HL-60 (cell line): ENCODE measurements around the gene RBM27.

ENCODE experiments used
- CTCF ChIP-seq: IDR thresholded peaks from one replicate; pipeline ENCODE4 v1.5.1; 2011; ENCODE audit warnings: low read length, control low read depth, inconsistent platforms; ENCODE audit not compliant: insufficient read depth
- POLR2AphosphoS5 ChIP-seq: IDR thresholded peaks from 2 replicates; pipeline ENCODE4 v1.6.1; 2012; ENCODE audit warnings: low read depth

- TF ChIP-seq CTCF (no peak), POLR2AphosphoS5 (no peak)
Measured at GRCh38 chr5:146188358-146188757, 15.0 kb upstream of the RBM27 start.
